BJ (cell line): ENCODE measurements around the gene H6PD. TPM values are rescaled to one million over a fixed set of nuclear protein-coding genes. Genes with fewer than 3 reads are reported as not detected.

Source experiments
- CTCF ChIA-PET: fragments of 350-600 bp; formaldehyde crosslinking; extraction: SDS; loops from one replicate; lab custom pipeline; 2021; ENCODE audit warnings: antibody characterized with exemption, inconsistent platforms; lab: Yijun Ruan, JAX
- POLR2A ChIA-PET: fragments of 300-600 bp; sonication (Branson Sonifier 250); formaldehyde crosslinking; extraction: SDS; loops from one replicate; lab custom pipeline; 2021; ENCODE audit warnings: antibody characterized with exemption; lab: Charles Lee
- DNase-seq: peaks from one replicate; pipeline ENCODE4 v3.0.0-alpha.2; 2011; ENCODE audit warnings: low read depth
- H3K27me3 ChIP-seq: 2 replicates; pipeline ENCODE4 v1.6.0; 2011; ENCODE audit warnings: low read length; ENCODE audit not compliant: control insufficient read depth, insufficient read depth
- H3K36me3 ChIP-seq: 2 replicates; pipeline ENCODE4 v1.5.1; 2011; ENCODE audit warnings: low read length; ENCODE audit not compliant: control insufficient read depth, insufficient read depth
- H3K4me3 ChIP-seq: 2 replicates; pipeline ENCODE4 v1.5.1; 2011; ENCODE audit warnings: low read depth, mild to moderate bottlenecking, control low read depth, low read length
- CTCF ChIP-seq: IDR thresholded peaks from 2 replicates; pipeline ENCODE4 v1.5.1; 2011; ENCODE audit warnings: low read depth, mild to moderate bottlenecking, control low read depth, inconsistent platforms, low read length, moderate library complexity; ENCODE audit not compliant: insufficient read depth
- polyA plus RNA-seq: library from polyadenylated mRNA; depleted of rRNA; stranded (reverse); fragments of >200 nt; gene quantifications from 2 replicates; pipeline ENCODE4 v1.2.3, GENCODE V29; 2011; rRNA removed

H6PD gene
- polyA plus RNA-seq, 1 experiment, result 16.6 TPM

DNA sequence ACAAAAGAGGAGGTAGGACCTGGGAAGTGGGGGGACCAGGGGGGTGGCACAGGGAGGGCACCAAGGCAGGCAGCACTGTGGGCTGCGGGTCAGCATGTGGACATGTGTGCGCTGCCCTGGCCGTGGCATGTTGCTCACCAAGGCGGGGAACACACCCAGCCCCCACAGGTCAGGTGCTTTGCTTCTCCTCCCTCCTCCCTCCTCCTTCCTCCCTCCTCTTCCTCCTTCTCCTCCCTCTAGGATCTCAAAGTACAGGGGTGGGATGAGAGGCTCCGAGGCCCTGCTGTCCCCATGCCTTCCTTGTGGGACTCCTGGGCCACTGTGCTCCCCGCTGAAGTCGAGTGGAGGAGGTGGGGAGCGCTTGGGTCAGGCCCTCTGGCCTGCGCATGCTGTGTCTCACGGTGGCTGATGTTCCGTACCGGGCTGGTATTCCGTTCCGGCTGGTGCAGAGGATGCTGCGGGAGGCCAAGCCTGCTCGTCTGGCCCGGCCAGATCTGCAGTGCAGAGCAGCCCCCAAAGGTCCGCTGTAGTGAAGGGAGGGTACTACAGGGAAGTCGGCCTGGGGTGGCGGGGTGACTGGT is 84.7 kb downstream of the H6PD start:
- H3K36me3 ChIP-seq, result no peaks in the 10 kb centered on the region; the same call in 1 of the 2 replicates
- H3K27me3 ChIP-seq, result no peaks in the 10 kb centered on the region
- DNase-seq, result no peak
- no peak for TF ChIP-seq CTCF
- CTCF ChIA-PET, result no interaction called here
- POLR2A ChIA-PET, result no interaction called here
- no peak overlapping the region for H3K4me3 ChIP-seq

DNA sequence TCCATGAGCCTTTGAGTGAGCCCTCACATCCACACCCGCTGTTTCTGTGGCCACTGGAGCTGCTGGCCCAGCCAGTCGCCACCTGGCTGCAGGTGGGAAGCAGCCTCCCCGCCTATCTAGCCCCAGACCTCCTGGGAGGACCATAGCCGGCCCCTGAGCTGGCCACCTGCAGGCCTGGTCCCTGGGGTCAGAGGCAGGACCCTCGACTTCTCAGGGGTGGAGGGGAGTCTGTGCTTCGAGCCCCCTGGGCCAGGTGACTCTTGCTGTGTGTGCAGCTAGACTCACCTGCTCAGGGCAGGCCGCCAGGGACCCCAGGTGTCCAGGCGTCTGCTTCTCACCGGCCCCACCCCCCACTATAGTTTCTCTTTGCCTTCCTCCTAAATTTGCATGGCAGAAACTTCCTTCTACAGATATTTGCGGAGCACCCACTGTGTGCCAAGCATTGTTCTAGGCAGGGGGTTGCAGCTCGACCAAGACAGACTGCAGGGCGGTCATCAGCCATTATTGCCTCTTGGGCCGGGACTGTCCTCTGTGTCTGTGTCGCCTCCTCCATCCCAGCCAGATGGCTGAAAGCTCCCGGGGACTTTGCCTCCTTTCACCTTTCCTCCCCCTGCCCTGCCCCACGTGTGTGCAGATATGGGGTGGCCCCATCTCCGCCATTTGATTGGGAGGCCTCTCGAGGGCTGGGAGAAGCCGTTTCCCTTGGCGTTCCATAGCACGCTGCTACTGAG is 85.4 kb downstream of the H6PD start:
- TF ChIP-seq CTCF, result no peak
- no peak overlapping the region for H3K4me3 ChIP-seq
- POLR2A ChIA-PET, result no interaction called here
- H3K27me3 ChIP-seq, result no peaks in the 10 kb centered on the region
- no peaks in the 10 kb centered on the region; the same call in 1 of the 2 replicates for H3K36me3 ChIP-seq
- DNase-seq, result no peak
- CTCF ChIA-PET, result no interaction called here

Other genes starting within 250 kb of the H6PD start
- gene SLC2A7, start 208.4 kb upstream of the H6PD start, polyA plus RNA-seq, result not detected in 2 replicates
- 0.16 and 0.31 TPM in 2 replicates for gene SLC2A5, start 165.1 kb upstream of the H6PD start, polyA plus RNA-seq
- gene GPR157, start 105.7 kb upstream of the H6PD start, polyA plus RNA-seq, result 1.9 and 2.5 TPM in 2 replicates
- 15.1 and 19.8 TPM in 2 replicates for gene SPSB1, start 58.1 kb downstream of the H6PD start, polyA plus RNA-seq